DMS153 (cell line): Measurements from ENCODE around the gene TRAF1.

Experiments
- DNase-seq: peaks from one replicate; lab custom pipeline; 2025; lab: John Stamatoyannopoulos, UW

TRAF1 gene

GRCh38 chr9:120940573-120940972 lies 14.0 kb upstream of the TRAF1 start:
- DNase-seq: no peak

- DNase-seq: no peak
Observed at GRCh38 chr9:120938851-120939250, 12.3 kb upstream of the TRAF1 start.

GRCh38 chr9:120937596-120937995 lies 11.0 kb upstream of the TRAF1 start:
- no peak for DNase-seq

GRCh38 chr9:120937127-120937526 lies 10.5 kb upstream of the TRAF1 start:
- no peak for DNase-seq

GRCh38 chr9:120936764-120937122 lies 10.1 kb upstream of the TRAF1 start:
- DNase-seq: no peak

- DNase-seq: peak; percentile 63
Observed at GRCh38 chr9:120936011-120936763, 9.6 kb upstream of the TRAF1 start.

- DNase-seq: peak; percentile 96
Observed at GRCh38 chr9:120935383-120935857, 8.8 kb upstream of the TRAF1 start.

GRCh38 chr9:120934281-120934680 lies 7.7 kb upstream of the TRAF1 start:
- no peak for DNase-seq

GRCh38 chr9:120933310-120934055 lies 6.9 kb upstream of the TRAF1 start:
- DNase-seq: no peak

- DNase-seq: no peak
Observed at GRCh38 chr9:120932086-120932823, 5.7 kb upstream of the TRAF1 start.

GRCh38 chr9:120931231-120932085 lies 4.9 kb upstream of the TRAF1 start:
- peak; percentile 40 for DNase-seq

- DNase-seq: no peak
Observed at GRCh38 chr9:120929229-120929791, 2.7 kb upstream of the TRAF1 start.

- DNase-seq: peak; percentile 52
Observed at GRCh38 chr9:120928483-120929228, 2.1 kb upstream of the TRAF1 start.

- no peak for DNase-seq
Observed at GRCh38 chr9:120928015-120928482, 1.5 kb upstream of the TRAF1 start.

- no peak for DNase-seq
Observed at GRCh38 chr9:120927269-120928014, 846 bp upstream of the TRAF1 start.

- no peak for DNase-seq
Observed at GRCh38 chr9:120925535-120926396, 830 bp downstream of the TRAF1 start.

GRCh38 chr9:120924698-120925534 lies 1.7 kb downstream of the TRAF1 start:
- DNase-seq: no peak
